Measurements from ENCODE around the gene DNER.

The DNER gene

GRCh38 chr2:229434187-229434586, 280.2 kb downstream of the DNER start:
- DNase-seq (ENCODE audit: low read depth), result peak; percentile 65

GRCh38 chr2:229433351-229433750, 281.0 kb downstream of the DNER start:
- no peak for DNase-seq (ENCODE audit: low read depth)

- DNase-seq (ENCODE audit: low read depth), result peak; percentile 88
Observed at GRCh38 chr2:229431327-229431954, 282.9 kb downstream of the DNER start.

GRCh38 chr2:229429589-229429988, 284.8 kb downstream of the DNER start:
- DNase-seq (ENCODE audit: low read depth), result no peak

GRCh38 chr2:229426464-229426863, 287.9 kb downstream of the DNER start:
- no peak for DNase-seq (ENCODE audit: low read depth)

GRCh38 chr2:229425598-229425997, 288.8 kb downstream of the DNER start:
- DNase-seq (ENCODE audit: low read depth), result no peak

- no peak for DNase-seq (ENCODE audit: low read depth)
Observed at GRCh38 chr2:229422063-229422462, 292.3 kb downstream of the DNER start.

- DNase-seq (ENCODE audit: low read depth), result no peak
Observed at GRCh38 chr2:229419158-229419557, 295.2 kb downstream of the DNER start.

- DNase-seq (ENCODE audit: low read depth), result no peak
Observed at GRCh38 chr2:229417916-229418315, 296.4 kb downstream of the DNER start.

GRCh38 chr2:229417176-229417575, 297.2 kb downstream of the DNER start:
- no peak for DNase-seq (ENCODE audit: low read depth)

GRCh38 chr2:229416116-229416694, 298.1 kb downstream of the DNER start:
- peak; percentile 59 for DNase-seq (ENCODE audit: low read depth)

GRCh38 chr2:229414631-229415030, 299.7 kb downstream of the DNER start:
- DNase-seq (ENCODE audit: low read depth), result no peak

GRCh38 chr2:229412686-229413085, 301.7 kb downstream of the DNER start:
- no peak for DNase-seq (ENCODE audit: low read depth)

- peak; percentile 8 for DNase-seq (ENCODE audit: low read depth)
Observed at GRCh38 chr2:229410946-229411345, 303.4 kb downstream of the DNER start.

- no peak for DNase-seq (ENCODE audit: low read depth)
Observed at GRCh38 chr2:229410264-229410663, 304.1 kb downstream of the DNER start.

- peak; percentile 46 for DNase-seq (ENCODE audit: low read depth)
Observed at GRCh38 chr2:229409751-229410181, 304.6 kb downstream of the DNER start.

GRCh38 chr2:229408962-229409361, 305.4 kb downstream of the DNER start:
- peak; percentile 23 for DNase-seq (ENCODE audit: low read depth)

GRCh38 chr2:229408356-229408755, 306.0 kb downstream of the DNER start:
- peak; percentile 98 for DNase-seq (ENCODE audit: low read depth)

GRCh38 chr2:229407170-229407569, 307.2 kb downstream of the DNER start:
- peak; percentile 94 for DNase-seq (ENCODE audit: low read depth)

- no peak for DNase-seq (ENCODE audit: low read depth)
Observed at GRCh38 chr2:229405796-229406195, 308.6 kb downstream of the DNER start.

- no peak for DNase-seq (ENCODE audit: low read depth)
Observed at GRCh38 chr2:229403296-229403695, 311.1 kb downstream of the DNER start.

- no peak for DNase-seq (ENCODE audit: low read depth)
Observed at GRCh38 chr2:229401171-229401865, 313.0 kb downstream of the DNER start.

GRCh38 chr2:229393926-229394325, 320.4 kb downstream of the DNER start:
- DNase-seq (ENCODE audit: low read depth), result no peak
